ENCODE data around the gene CDK5RAP2.

DNA sequence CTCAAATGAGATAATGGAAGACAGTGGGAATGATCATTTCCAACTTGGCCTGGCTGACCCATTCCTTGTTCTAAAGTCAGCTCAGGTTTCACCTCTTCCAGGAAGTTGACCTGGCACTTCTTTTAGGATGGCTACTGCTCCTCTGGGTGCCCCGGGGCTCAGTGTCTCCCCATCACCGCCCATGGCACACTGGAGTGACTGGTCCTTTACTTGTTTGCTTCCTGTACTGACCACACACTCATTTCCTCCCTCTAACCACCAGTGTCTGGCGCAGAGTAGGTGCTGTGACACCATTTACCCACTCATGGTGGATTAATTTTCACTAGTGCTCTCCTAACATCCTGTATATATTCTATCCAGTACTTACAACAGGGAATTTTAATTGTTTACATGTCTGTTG is 183.5 kb downstream of the CDK5RAP2 start:
- TF ChIP-seq, protein P1, sequence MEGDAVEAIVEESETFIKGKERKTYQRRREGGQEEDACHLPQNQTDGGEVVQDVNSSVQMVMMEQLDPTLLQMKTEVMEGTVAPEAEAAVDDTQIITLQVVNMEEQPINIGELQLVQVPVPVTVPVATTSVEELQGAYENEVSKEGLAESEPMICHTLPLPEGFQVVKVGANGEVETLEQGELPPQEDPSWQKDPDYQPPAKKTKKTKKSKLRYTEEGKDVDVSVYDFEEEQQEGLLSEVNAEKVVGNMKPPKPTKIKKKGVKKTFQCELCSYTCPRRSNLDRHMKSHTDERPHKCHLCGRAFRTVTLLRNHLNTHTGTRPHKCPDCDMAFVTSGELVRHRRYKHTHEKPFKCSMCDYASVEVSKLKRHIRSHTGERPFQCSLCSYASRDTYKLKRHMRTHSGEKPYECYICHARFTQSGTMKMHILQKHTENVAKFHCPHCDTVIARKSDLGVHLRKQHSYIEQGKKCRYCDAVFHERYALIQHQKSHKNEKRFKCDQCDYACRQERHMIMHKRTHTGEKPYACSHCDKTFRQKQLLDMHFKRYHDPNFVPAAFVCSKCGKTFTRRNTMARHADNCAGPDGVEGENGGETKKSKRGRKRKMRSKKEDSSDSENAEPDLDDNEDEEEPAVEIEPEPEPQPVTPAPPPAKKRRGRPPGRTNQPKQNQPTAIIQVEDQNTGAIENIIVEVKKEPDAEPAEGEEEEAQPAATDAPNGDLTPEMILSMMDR (IDR thresholded peaks at IDR 0.05; ENCODE audit: insufficient read depth, low read length), result no peak
- TF ChIP-seq, protein P2, sequence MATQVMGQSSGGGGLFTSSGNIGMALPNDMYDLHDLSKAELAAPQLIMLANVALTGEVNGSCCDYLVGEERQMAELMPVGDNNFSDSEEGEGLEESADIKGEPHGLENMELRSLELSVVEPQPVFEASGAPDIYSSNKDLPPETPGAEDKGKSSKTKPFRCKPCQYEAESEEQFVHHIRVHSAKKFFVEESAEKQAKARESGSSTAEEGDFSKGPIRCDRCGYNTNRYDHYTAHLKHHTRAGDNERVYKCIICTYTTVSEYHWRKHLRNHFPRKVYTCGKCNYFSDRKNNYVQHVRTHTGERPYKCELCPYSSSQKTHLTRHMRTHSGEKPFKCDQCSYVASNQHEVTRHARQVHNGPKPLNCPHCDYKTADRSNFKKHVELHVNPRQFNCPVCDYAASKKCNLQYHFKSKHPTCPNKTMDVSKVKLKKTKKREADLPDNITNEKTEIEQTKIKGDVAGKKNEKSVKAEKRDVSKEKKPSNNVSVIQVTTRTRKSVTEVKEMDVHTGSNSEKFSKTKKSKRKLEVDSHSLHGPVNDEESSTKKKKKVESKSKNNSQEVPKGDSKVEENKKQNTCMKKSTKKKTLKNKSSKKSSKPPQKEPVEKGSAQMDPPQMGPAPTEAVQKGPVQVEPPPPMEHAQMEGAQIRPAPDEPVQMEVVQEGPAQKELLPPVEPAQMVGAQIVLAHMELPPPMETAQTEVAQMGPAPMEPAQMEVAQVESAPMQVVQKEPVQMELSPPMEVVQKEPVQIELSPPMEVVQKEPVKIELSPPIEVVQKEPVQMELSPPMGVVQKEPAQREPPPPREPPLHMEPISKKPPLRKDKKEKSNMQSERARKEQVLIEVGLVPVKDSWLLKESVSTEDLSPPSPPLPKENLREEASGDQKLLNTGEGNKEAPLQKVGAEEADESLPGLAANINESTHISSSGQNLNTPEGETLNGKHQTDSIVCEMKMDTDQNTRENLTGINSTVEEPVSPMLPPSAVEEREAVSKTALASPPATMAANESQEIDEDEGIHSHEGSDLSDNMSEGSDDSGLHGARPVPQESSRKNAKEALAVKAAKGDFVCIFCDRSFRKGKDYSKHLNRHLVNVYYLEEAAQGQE (IDR thresholded peaks at IDR 0.05; ENCODE audit: insufficient replicate concordance, low read depth), result no peak
